Inferior parietal cortex (tissue), 1 donor: ENCODE data around the gene SDR42E2.
"Not testable (repeated sequence)": the region's sequence is repeated elsewhere in the genome, so short reads cannot be mapped to it uniquely, and the experiment has no call there.

Source experiments
- DNase-seq: peaks from one replicate; pipeline ENCODE4 v3.0.0-alpha.2; 2016; ENCODE audit errors: extremely low spot score

The SDR42E2 gene

GRCh38 chr16:22213801-22214200 lies 51.5 kb downstream of the SDR42E2 start:
- no peak for DNase-seq

GRCh38 chr16:22214402-22214801 lies 52.1 kb downstream of the SDR42E2 start:
- DNase-seq = no peak

GRCh38 chr16:22214889-22215288 lies 52.6 kb downstream of the SDR42E2 start:
- DNase-seq = no peak

- peak; percentile 63 for DNase-seq
Observed at GRCh38 chr16:22216191-22216831, 54.0 kb downstream of the SDR42E2 start.

DNA sequence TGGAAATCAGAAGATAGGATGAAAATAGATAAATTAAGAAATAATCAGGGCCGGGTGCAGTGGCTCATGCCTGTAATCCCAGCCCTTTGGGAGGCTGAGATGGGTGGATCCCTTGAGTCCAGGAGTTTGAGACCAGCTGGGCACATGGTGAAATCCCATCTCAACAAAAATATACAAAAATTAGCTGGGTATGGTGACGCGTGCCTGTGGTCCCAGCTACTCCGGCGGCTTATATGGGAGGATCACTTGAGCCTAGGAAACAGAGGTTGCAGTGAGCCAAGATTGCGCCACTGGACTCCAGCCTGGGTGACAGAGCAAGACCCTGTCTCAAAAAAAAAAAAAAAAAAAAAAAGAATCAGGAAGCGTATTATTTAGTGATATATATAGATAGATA lies 54.5 kb downstream of the SDR42E2 start:
- DNase-seq = not testable (repeated sequence)

- DNase-seq = no peak
Observed at GRCh38 chr16:22217890-22218730, 55.8 kb downstream of the SDR42E2 start.

DNA sequence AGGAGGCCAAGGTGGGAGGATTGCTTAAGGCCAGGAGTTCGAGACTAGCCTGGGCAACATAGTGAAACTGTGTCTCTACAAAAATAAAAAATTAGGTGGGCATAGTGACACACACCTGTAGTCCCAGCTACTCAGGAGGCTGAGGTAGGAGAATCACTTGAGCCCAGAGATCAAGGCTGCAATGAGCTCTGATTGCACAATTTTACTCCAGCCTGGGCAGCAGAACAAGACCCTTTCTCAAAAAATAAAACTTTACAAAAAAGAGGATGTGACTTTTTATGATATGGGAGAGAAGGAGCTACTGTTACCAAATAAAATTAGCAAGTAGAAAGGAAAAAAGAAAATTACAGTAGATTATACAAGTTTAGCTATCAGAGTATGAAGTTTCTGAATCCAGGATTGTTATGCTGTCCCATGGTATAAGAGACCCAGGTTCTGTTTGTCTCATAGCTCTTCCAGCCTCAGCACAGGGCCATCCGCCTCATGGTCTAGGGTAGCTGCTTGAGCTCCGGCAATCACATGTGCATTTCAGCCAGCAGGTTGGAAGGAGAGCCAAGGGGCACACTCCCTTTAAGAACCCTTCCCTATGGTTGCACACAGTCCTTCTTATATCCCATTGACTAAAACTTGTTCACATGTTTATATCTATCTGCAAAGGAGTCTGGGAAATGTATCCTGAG lies 57.2 kb downstream of the SDR42E2 start:
- DNase-seq = no peak

DNA sequence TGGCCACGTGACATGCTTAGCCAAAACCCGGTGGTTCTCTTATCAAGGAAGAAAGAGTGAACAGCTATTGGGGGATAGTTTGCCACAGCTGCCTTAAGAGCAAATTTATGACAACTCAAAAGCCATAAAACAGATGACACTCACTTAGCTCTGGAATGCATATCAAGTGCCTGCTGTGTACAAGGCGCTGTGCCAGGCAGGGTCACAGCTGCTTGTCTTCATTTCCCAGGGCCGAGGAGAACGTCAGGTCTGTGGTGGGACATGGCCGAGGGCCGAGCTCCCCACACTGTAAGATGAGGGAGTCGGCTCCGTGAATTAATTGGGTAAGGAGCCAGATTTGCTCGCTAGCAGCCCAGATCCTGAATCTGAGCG lies 57.7 kb downstream of the SDR42E2 start:
- DNase-seq = no peak

DNA sequence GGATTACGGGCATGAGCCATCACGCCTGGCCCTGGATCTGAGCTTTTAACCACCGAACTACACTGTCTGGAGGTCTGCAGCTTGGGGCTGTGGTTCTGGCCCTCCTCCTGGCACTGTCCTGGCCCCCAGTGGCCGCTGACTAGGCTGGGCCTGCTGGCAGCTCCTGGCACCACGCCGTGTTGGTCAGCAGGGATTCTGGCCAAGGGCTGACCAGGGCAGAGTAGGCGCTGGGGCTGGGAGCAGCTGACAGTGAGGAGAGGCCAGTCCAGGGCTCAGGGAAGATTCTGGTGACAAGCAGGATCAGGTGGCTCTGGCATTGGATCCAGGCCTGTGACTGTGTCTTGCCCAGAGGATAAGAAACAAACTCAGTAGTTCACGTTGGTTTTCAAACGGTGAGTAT lies 58.4 kb downstream of the SDR42E2 start:
- DNase-seq = peak; percentile 55

GRCh38 chr16:22222006-22222405 lies 59.7 kb downstream of the SDR42E2 start:
- no peak for DNase-seq

DNA sequence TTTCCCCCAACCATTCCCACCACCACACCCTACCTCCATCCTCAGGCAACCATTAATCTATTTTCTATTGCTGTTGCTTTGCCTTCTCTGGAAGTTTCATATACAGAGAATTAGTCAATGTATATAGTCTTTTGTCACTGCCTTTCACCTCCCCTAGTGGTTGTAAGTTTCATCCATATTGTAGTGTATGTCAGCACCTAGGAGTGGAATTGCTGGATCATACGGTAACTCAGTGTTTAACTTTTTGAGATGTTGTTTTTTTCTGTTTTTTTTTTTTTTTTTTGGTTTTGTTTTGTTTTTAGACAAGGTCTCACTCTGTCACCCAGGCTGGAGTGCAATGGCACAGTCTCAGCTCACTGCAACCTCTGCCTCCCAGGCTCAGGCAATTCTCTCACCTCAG lies 60.7 kb downstream of the SDR42E2 start:
- no peak for DNase-seq

- peak; percentile 69 for DNase-seq
Observed at GRCh38 chr16:22225060-22225459, 62.8 kb downstream of the SDR42E2 start.

DNA sequence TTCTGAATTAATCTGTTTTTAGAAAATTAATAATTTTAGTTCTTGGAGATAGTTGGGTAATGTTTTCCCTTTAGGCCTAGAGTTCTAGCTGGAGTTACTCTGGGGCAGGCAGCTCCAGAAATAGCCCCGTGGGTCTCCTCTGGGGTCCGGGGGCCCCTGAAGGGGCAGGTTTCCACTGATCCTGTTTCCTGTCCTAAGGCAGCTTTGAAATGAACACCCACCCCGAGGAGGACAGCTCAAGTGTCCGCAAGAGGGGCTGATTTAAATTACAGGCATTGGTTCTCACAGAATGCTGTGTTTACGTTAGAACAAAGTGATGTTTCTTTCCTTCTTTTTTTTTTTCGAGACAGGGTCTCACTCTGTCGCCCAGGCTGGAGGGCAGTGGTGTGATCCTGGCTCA lies 67.6 kb downstream of the SDR42E2 start:
- DNase-seq = no peak

DNA sequence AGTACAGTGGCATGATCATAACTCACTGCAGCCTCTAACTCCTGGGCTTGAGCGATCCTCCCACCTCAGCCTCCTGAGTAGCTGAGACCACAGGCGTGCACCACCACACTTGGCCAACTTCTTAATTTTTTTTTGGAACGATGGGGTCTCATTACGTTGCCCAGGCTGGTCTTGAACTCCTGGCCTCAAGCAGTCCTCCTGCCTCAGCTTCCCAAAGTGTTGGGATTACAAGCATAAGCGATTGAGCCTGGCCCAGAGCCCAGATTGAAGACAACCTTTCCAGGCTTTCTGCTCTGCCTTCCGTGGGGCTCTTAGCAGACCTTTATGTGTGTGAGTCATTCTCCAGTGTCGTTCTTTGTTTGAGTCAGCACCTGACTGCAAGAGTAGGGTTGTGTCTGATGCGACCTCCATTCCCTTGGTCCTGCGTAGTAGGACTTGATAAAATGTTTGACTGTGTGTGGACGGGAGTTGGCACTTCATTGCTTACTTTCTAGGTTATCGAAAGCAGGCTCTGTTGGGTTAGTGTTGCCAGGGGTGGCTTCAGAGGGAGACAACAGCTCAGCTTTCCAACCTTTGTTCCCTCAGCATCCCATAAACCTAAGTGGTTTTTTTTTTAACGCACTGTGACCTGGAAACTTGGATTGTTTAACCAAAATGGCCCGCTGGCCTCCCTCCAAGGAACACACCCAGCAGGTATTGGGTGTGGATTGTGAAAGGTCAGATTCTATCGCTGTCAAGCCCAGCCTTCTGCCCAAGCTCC lies 70.2 kb downstream of the SDR42E2 start:
- no peak for DNase-seq

DNA sequence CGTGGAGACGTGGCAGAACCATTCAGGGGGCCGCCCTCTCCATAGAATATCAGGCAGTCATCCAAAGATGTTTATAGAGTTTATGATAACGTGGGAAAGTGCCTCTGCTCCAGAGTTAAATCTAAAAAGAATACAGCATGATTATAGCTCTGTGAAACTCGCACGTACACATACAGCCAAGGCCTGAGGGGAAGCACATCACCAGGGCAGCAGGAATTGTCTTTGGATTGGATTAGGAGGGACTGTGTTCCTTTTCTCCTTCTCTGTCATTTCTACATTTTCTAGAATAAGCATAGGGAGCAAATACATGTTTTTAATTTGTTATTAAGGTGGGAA lies 70.7 kb downstream of the SDR42E2 start:
- DNase-seq = no peak

DNA sequence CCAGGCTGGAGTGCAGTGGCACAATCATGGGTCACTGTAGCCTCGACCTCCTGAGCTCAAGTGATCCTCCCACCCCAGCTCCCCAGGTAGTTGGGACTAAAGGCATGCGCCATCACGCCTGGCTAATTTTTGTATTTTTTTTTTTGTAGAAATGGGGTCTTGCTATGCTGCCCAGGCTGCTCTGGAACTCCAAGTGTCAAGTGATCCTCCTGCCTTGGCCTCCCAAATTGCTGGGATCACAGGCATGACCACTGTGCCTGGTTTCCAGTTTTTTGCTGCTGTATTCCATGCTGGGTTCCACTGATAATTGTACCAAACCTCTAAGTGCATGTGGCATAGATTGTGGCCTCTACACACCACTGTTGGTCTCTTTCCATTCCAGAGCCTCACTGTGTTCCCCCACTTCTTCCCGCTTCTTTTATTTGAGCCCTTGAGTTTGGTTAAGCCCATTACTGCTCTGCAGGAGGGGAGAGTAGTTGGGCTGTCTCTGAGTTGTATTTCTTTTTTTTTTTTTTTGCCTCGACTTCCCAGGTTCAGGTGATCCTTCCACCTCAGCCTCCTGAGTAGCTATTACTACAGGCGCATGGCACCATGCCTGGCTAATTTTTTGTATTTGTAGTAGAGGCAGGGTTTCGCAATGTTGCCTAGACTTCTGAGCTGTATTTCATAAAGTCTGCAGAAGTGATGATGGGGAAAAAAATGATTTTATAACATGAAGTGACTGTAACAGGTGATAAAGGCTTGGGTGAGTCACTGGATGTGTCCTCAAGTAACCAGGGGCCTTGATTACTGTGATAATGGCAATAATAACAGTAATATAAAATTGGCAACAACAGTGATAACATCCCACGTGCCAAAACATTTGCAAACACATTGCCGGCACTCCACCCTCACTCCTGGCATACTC lies 73.8 kb downstream of the SDR42E2 start:
- DNase-seq = no peak

- DNase-seq = no peak
Observed at GRCh38 chr16:22239131-22239805, 77.0 kb downstream of the SDR42E2 start.

DNA sequence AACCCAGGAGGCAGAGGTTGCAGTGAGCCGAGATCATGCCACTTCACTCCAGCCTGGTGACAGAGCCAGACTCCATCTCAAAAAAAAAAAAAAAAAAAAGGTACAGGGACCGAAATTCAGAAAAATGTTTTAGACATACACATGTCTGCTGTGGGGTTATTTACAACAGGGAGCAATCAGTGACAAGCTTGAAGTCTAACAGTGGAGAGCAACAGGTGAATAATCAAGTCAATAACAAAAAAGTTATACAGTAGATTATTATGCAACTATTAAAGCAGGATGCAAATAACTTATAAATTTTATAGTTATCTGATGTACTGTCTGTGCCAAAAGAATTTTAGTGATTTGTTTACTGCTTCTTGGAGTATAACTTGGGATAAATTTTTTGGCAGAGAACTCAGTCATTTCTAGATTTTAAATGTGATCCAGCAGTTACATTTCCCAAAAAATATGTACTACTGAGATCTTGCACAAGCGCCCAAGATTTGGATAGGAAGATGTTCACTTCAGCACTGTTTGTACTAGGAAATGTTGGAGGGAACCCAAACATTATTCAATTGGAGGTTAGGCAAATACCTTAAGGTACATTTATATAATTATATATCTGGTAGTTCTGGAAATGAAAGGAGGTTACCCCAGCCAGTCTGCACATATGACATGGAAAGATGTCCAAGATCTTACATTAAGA lies 77.9 kb downstream of the SDR42E2 start:
- no peak for DNase-seq
